Smooth muscle cell (in vitro differentiated cells): ENCODE data around the gene RPS5. TPM values are rescaled to one million over a fixed set of nuclear protein-coding genes. Genes with fewer than 3 reads are reported as not detected.
A peak's percentile ranks its signal among the peaks of the same experiment; 100 is the strongest.

ENCODE experiments used
- DNase-seq: peaks from one replicate; lab custom pipeline; 2025; ENCODE audit not compliant: unreplicated experiment; lab: John Stamatoyannopoulos, UW
- H2AFZ ChIP-seq: fragments of 200-600 bp; sonication (generic); 2 replicates; pipeline ENCODE4 v1.6.0; 2016; ENCODE audit warnings: antibody characterized with exemption, low read depth, mild to moderate bottlenecking
- H3F3A ChIP-seq: fragments of 200-600 bp; sonication (generic); 2 replicates; pipeline ENCODE4 v1.6.0; 2017; ENCODE audit warnings: antibody characterized with exemption, low read depth
- H3K27ac ChIP-seq: fragments of 200-600 bp; sonication (generic); 2 replicates; pipeline ENCODE4 v1.5.1; 2016; ENCODE audit warnings: low read depth, mild to moderate bottlenecking
- H3K27me3 ChIP-seq: fragments of 200-600 bp; sonication (generic); 2 replicates; pipeline ENCODE4 v1.6.1; 2016; ENCODE audit warnings: low read depth, mild to moderate bottlenecking
- H3K36me3 ChIP-seq: fragments of 200-600 bp; sonication (generic); 2 replicates; pipeline ENCODE4 v1.5.1; 2016; ENCODE audit warnings: low read depth
- H3K4me1 ChIP-seq: fragments of 200-600 bp; sonication (generic); 2 replicates; pipeline ENCODE4 v1.5.1; 2016; ENCODE audit warnings: low read depth
- H3K4me2 ChIP-seq: fragments of 200-600 bp; sonication (generic); 2 replicates; pipeline ENCODE4 v1.6.0; 2016; ENCODE audit warnings: mild to moderate bottlenecking
- H3K4me3 ChIP-seq: fragments of 200-600 bp; sonication (generic); 2 replicates; pipeline ENCODE4 v1.5.1; 2016; ENCODE audit warnings: mild to moderate bottlenecking
- H3K79me2 ChIP-seq: fragments of 200-600 bp; sonication (generic); 2 replicates; pipeline ENCODE4 v1.6.0; 2016; ENCODE audit warnings: low read depth, mild to moderate bottlenecking
- H3K9ac ChIP-seq: fragments of 200-600 bp; sonication (generic); 2 replicates; pipeline ENCODE4 v1.6.0; 2016; ENCODE audit warnings: low read depth
- H3K9me3 ChIP-seq: fragments of 200-600 bp; sonication (generic); replicated peaks from 2 replicates; pipeline ENCODE4 v1.5.1; 2016; ENCODE audit warnings: low read depth
- H4K20me1 ChIP-seq: fragments of 200-600 bp; sonication (generic); 2 replicates; pipeline ENCODE4 v1.6.0; 2016; ENCODE audit warnings: low read depth
- CTCF ChIP-seq: fragments of 200-600 bp; sonication (generic); IDR thresholded peaks from 2 replicates; pipeline ENCODE4 v1.5.1; 2017; ENCODE audit warnings: borderline replicate concordance, mild to moderate bottlenecking, antibody characterized with exemption; ENCODE audit not compliant: insufficient read depth, poor library complexity, severe bottlenecking
- WGBS: methylation state at CpG from one replicate; pipeline ENCODE4 v1.1.7; 2016; ENCODE audit warnings: low lambda C conversion rate; 5-methylcytosine and 5-hydroxymethylcytosine counted together
- polyA plus RNA-seq: library from polyadenylated mRNA; unstranded; fragments of >200 nt; fragmentation: Nextera tagmentation; extraction: Ambion mirVana; gene quantifications from 2 replicates; pipeline ENCODE4 v1.2.1, GENCODE V29; 2016
- total RNA-seq: library from RNA; depleted of rRNA; stranded (reverse); fragments of >200 nt; gene quantifications from 2 replicates; pipeline ENCODE4 v1.2.3, GENCODE V29; 2014

RPS5 gene
- total and polyA plus RNA-seq, 2 experiments from 2014 or later: 684 to 1,773 TPM

- DNase-seq: no peak
- no peak overlapping the region for H2AFZ ChIP-seq
- peaks cover 12% of the 10 kb centered on the region for H3K36me3 ChIP-seq
- no peaks in the 10 kb centered on the region for H3K4me1 ChIP-seq
- H3K79me2 ChIP-seq: no peaks in the 10 kb centered on the region
- no peak overlapping the region for H3K4me3 ChIP-seq
- H3K9me3 ChIP-seq: peaks cover 19% of the 10 kb centered on the region
- H4K20me1 ChIP-seq: no peaks in the 10 kb centered on the region
- H3F3A ChIP-seq: no peaks in the 10 kb centered on the region
- H3K4me2 ChIP-seq: no peak overlapping the region
- TF ChIP-seq CTCF: no peak
- H3K27ac ChIP-seq: no peak overlapping the region
- no peak overlapping the region for H3K9ac ChIP-seq
- no peaks in the 10 kb centered on the region for H3K27me3 ChIP-seq
These were observed 42.7 kb downstream of the RPS5 start for GRCh38 chr19:58429745-58430144.

- Histone ChIP-seq H3K79me2 (no peaks in the 10 kb centered on the region), H3K9ac (no peak overlapping the region), H3K9me3 (peaks cover 22% of the 10 kb centered on the region), H3K4me1 (no peaks in the 10 kb centered on the region), H2AFZ (no peak overlapping the region), H3K27ac (no peak overlapping the region), H3K4me2 (no peak overlapping the region), H4K20me1 (no peaks in the 10 kb centered on the region), H3F3A (no peaks in the 10 kb centered on the region), H3K36me3 (peaks cover 18% of the 10 kb centered on the region), H3K4me3 (no peak overlapping the region), H3K27me3 (no peaks in the 10 kb centered on the region)
- DNase-seq: no peak
- no peak for TF ChIP-seq CTCF
- WGBS: 95% methylated on average over 2 of the region's 2 CpGs
These were observed 47.1 kb downstream of the RPS5 start for GRCh38 chr19:58434217-58434616.

GRCh38 chr19:58439576-58440554 is 52.8 kb downstream of the RPS5 start, which contains the start of gene ZNF132:
TSS of gene ZNF132 (minus strand) at chr19:58440153. CDS start at chr19:58439821, 332 bp downstream.
- H3K79me2 ChIP-seq: no peaks in the 10 kb centered on the region

More at GRCh38 chr19:58439576-58440554, 52.8 kb downstream of the RPS5 start, which contains the start of gene ZNF132:
- Histone ChIP-seq H2AFZ (no peak within 1 kb of the TSS), H3K9ac (peak within 1 kb of the TSS; percentile 49), H3K4me3 (peak within 1 kb of the TSS; percentile 47), H3K4me2 (peak within 1 kb of the TSS; percentile 81), H3K4me1 (no peaks in the 10 kb centered on the region), H4K20me1 (no peaks in the 10 kb centered on the region), H3K27ac (peak within 1 kb of the TSS; percentile 47), H3K36me3 (peaks cover 5% of the 10 kb centered on the region), H3F3A (no peaks in the 10 kb centered on the region), H3K9me3 (peaks cover 2% of the 10 kb centered on the region), H3K27me3 (no peaks in the 10 kb centered on the region)
- peak; percentile 14 for DNase-seq
- TF ChIP-seq CTCF: no peak
- 36% methylated on average over 50 of the region's 59 CpGs for WGBS
